A549 treated with AZD9567 at 1 μM for 4 hours (cell line): ENCODE results near the gene RSL1D1. TPM values are rescaled to one million over a fixed set of nuclear protein-coding genes. Genes with fewer than 3 reads are reported as not detected.

Source experiments
- total RNA-seq: library from RNA; stranded (reverse); fragments of 200-300 nt; extraction: Qiagen RNA extraction; gene quantifications from 5 replicates; pipeline ENCODE4 v1.2.3, GENCODE V29; 2022; ENCODE audit not compliant: insufficient read depth

Gene RSL1D1
- total RNA-seq: 217 to 318 TPM (median 229 TPM) in 5 replicates

DNA sequence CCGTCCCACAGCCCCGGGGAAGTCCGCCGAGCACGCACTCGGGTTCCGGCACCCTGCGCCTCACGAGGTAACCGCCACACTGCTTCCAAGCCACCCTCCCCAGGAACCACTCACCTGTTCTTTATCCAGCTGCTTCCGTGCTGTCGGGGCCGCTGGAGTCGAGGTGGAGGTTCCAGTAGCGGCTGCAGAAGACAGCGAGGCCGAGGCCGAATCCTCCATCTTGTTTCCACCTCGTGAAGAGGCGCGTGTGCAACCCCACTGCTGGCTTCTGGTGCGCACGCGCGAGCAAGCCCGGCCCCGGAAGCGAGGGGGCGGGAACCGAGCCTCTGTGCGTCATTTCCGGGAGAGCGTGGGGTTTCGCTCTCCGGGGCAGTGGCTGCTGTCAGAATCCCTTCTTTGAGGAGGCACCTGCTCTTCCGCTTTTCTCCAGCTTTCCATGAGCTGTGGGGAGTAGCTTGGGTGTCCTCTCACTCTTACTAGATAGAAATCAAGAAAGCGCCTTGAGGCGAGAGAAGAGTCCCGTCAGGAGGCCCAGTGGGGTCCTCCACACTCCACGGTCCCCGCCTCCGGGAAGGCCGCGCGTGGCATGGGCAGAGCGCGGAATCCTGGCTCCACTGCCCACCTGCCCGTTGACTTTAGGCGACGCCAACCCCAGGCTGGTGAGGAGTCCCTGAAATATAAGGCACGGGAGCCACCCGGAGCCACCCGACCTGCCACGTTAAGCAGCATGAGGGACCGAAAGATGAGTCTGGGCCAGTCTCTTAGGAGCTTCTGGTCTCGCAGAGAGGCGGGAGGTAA lies at the start of gene RSL1D1:
TSS of gene RSL1D1 (minus strand) at position 249 of the 798 bp plus-strand sequence. CDS start at position 219, 30 bp downstream.

DNA sequence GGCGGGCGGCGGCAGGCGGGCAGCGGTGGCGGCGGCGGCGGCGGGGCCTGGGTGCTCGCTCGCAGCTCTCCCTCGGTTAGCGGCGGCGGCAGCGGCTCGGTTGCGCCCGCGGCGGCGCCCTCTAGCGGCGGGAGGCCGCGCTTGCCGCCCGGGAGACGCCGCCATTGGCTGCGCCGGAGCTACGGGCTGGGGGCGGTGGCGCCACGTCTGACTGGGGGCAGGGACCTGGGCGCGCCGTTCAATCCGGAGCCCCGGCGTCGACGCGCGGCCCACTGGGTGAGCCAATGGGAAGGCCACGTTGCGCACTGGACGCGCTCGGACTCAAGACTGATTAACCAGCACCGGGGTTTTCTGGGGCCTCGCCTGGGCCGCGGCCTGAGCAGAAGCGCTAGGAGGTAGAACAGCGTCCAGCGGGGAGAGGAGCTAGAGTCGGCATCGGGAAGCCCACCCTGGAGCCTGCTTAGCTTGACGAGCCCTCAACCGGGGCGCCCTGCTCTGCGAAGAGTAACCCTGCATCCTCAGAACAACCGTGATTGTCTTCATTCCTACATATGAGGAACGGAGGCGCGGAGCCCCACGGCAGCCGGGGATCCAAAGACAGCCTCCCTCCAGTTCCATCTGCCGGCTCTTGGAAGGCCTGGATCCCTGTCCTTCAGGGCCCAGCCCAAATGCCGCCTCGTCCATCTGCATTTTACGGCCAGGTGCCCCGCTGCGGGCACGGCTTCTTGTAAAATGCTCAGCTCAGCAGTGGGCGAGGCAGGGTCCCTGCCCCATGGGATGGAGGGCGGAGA lies 54.0 kb downstream of the RSL1D1 start, which contains the start of gene ZC3H7A:
TSS of gene ZC3H7A (minus strand) at position 93 of the 791 bp plus-strand sequence. CDS start 14,904 bp downstream, outside the sequence.

Other genes starting within 250 kb of the RSL1D1 start
- gene SNN, start 183.1 kb downstream of the RSL1D1 start, total RNA-seq: 10.1 to 17.4 TPM (median 16.3 TPM) in 5 replicates
- 38.1 to 41.5 TPM (median 39.2 TPM) in 5 replicates for gene TXNDC11, start 108.7 kb downstream of the RSL1D1 start, total RNA-seq
- 25.5 to 35.0 TPM (median 27.8 TPM) in 5 replicates for gene ZC3H7A, start 54.3 kb downstream of the RSL1D1 start, total RNA-seq
- 170 to 247 TPM (median 176 TPM) in 5 replicates for gene GSPT1, start 64.4 kb upstream of the RSL1D1 start, total RNA-seq
- 1.9 to 3.3 TPM (median 2.8 TPM) in 4 of 5 replicates, not detected in the other for gene NPIPB2, start 90.5 kb upstream of the RSL1D1 start, total RNA-seq
- not detected in 5 replicates for gene TNFRSF17, start 113.7 kb upstream of the RSL1D1 start, total RNA-seq
- 2.7 to 3.7 TPM (median 2.8 TPM) in 5 replicates for gene SNX29, start 125.2 kb upstream of the RSL1D1 start, total RNA-seq